HG03354 (cell line): ENCODE results near the gene PBX4.
A peak's percentile ranks its signal among the peaks of the same experiment; 100 is the strongest.
"Not testable (repeated sequence)": the region's sequence is repeated elsewhere in the genome, so short reads cannot be mapped to it uniquely, and the experiment has no call there.

ENCODE experiments used
- ATAC-seq: cut with Tn5 transposase; IDR thresholded peaks from one replicate; pipeline ENCODE4 v1.9.1; 2021; ENCODE audit warnings: mild to moderate bottlenecking; ENCODE audit not compliant: unreplicated experiment, poor library complexity, severe bottlenecking

The PBX4 gene

DNA sequence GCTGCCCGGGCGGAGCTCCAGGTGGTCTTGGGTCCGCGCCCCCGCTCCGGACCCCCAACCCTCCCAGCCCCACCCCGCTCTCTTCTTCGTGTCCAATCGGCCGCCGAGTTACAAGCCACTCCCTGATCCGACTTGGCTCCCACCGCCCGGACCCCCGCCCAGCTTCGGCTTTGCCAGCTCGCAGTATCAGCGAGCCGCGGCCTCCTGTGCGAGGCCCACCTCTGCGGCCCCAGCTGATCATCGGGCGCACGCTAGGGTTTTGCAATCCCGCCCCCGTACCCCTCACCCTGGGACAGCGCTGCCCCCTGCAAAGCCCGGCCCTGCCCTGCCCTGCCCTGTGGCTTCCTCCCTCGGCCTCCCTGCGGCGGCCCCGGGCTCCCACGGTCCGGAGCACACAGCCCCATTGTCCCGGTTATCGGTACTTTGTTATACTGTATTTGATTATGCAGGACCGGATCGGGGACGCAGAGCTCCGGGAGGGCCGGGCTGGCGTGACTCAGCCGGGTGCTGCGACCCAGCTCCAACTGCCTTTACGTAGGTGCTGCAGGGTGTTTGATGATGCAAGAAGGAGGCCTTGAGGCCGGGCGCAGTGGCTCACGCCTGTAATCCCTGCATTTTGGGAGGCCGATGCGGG, 10.1 kb upstream of the PBX4 start:
- peak; percentile 29 for ATAC-seq

GRCh38 chr19:19627621-19628500, 9.4 kb upstream of the PBX4 start, which contains the start of gene LPAR2:
Gene LPAR2, minus strand, starts transcription at chr19:19628220. Its CDS starts 945 bp downstream, at chr19:19627275.
- ATAC-seq: peak; percentile 59

GRCh38 chr19:19626516-19627472, 8.3 kb upstream of the PBX4 start:
- no peak for ATAC-seq

GRCh38 chr19:19624032-19624570, 5.6 kb upstream of the PBX4 start:
- no peak for ATAC-seq

- no peak for ATAC-seq
Observed at GRCh38 chr19:19623383-19623782, 4.9 kb upstream of the PBX4 start.

- ATAC-seq: no peak
Observed at GRCh38 chr19:19619849-19620210, 1.3 kb upstream of the PBX4 start.

DNA sequence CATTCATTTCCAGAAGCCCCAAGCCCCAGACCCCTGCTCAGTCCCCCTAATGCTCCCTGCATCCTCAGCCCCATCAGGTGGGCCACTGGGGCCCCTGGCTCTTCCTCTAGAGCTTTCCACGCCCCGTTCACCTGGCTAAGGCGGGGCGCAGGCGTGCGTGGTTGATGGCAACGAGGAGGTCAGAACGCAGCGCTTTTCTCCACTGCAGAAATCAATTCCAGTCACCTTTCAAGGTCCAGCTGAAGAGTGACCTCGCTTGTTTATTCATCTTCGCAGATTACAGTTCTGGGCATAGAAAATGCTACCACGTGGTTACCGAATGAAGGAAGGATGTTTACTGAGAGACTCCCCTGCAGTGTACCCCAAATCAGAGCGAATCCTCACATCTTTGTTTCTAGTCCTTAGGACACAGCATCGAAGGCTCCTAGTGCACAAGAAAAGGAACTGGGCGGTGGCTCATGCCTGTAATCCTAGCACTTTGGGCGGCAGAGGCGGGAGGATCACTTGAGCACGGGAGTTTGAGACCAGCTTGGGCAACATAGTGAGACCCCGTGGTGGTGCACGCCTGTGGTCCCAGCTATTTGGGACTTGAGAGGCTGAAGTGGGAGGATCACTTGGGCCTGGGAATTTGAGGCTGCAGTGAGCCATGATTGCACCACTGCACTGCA, 828 bp upstream of the PBX4 start:
- ATAC-seq: no peak

DNA sequence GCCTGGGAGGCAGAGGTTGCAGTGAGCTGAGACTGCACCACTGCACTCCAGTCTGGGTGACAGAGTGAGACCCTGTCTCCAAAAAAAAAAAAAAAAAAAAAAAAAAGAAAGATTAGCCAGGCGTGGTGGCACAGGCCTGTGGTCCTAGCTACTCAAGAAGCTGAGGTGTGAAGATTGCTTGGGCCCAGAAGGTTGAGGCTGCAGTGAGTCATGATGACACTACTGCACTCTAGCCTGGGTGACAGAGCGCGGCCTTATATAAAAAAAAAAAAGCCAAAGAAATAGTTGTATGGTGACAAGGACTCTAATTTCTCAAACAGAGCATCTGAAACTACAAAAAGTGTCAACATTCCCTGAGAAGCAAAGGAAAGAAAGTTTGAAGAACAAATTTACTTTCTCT, 3.4 kb downstream of the PBX4 start:
- no peak for ATAC-seq

DNA sequence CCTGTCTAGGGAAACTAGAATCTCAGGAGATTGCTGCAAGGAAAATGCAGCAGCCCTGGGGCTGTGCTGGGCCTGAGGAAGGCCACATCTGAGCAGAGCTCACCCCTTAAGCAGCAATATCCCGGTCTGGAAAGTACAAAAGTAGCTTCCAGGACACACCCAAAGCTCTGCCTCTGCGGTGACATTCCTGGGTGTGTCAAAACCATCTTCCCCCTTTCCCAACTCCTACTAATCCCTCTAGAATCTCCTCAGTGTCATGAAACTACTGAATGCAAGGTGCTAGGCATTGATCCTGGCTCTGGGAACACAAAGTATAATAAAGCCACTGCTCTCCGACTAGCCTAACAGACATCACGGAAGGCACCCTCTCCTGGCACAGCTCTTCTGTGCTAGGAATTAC, 5.0 kb downstream of the PBX4 start:
- ATAC-seq: no peak

DNA sequence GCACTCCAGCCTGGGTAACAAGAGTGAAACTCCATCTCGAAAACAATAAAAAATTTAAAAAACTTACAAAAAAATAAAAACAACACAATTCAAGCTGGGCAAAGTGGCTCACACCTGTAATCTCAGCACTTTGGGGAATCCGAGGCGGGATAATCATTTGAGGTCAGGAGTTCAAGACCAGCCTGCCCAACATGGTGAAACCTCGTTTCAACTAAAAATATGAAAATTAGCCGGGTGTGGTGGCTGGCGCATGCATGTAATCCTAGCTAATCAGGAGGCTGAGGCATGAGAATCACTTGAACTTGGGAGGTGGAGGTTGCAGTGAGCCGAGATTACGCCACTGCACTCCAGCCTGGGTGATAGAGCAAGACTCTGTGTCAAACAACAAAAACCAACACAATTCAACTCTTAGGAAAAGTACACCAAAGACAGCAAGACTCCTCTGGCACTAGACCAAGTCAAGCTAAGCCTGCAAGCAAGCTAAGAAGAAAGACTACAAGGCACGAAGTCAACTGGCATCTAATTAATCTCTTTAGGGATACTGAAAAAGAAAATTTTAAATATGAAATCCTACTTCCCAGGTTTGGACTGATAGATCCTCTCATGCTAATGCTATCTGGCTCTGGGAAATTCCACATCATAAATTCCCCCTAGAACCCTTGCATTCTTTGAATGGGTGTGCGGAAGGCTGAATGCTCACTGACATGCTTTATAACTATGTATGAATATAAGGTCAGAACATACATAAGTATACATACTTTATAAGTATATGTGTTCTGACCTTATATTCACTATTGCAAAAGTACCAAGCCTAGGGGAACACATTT, 7.9 kb downstream of the PBX4 start:
- no peak for ATAC-seq

GRCh38 chr19:19606686-19607085, 11.8 kb downstream of the PBX4 start:
- ATAC-seq: not testable (repeated sequence)

DNA sequence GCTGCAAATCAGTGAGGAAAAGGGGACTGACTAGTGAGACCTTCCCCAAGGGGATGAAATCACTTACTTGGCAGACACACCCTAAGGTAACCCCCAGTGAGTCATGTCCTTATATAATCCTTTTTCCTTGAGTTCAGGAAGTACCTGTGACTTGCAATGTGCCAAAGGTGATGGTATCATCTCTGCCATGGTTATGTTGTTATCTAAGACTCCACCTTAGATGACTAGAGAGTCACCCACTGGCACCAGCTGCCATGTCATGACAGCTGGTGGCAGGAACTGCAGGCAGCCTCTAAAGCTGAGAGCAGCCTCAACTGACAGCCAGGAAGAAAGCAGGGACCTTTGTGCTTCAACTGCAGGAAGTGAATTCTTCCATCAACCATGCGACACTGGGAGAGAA, 12.5 kb downstream of the PBX4 start:
- ATAC-seq: no peak

- ATAC-seq: no peak
Observed at GRCh38 chr19:19602713-19603324, 15.7 kb downstream of the PBX4 start.

GRCh38 chr19:19602136-19602712, 16.3 kb downstream of the PBX4 start:
- ATAC-seq: no peak

GRCh38 chr19:19600793-19601330, 17.6 kb downstream of the PBX4 start:
- ATAC-seq: no peak

GRCh38 chr19:19598728-19599451, 19.6 kb downstream of the PBX4 start:
- ATAC-seq: not testable (repeated sequence)

DNA sequence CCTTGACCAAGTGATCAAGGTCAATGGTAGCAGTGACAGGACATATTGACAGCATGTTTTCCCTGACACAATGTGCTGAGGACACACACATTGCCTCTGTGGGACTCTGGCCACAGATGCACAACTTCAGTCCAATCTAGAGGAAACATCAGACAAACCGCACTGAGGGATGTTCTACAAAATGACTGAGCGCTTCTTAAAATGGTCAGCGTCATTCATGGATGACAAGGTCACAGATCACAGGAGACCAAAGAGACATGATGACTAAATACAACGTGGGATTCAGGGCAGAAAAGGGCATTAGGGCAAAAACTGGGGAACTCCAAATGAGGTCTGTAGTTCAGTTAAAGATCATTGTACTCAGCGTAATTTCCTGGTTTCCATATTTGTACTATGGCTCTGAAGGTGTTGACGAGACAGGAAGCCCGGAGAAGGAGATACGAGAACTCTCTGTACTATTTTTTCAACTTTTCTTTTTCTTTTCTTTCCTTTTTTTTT, 20.6 kb downstream of the PBX4 start:
- ATAC-seq: peak; percentile 71
